ENCODE data around the gene VPS35L.

GRCh38 chr16:19709381-19710136 is 154.1 kb downstream of the VPS35L start:
- TF ChIP-seq CTCF (conservative IDR thresholded peaks at IDR 0.05 in 1 of 2, IDR thresholded peaks at IDR 0.05 in 1 of 2; ENCODE audit: extremely low read depth in 1 of 2, insufficient read depth in 1 of 2, low read depth in 1 of 2, low read length in 2 of 2) (no peak), EZH2 (IDR thresholded peaks at IDR 0.05; ENCODE audit: borderline replicate concordance, low read length) (no peak)
